BLaER1 treated with 17β-estradiol and CSF1 and Interleukin-3, amounts not matched to agents 10 nM and 100 nM (cell line): ENCODE data around the gene BICDL1.
"Not testable (repeated sequence)": the region's sequence is repeated elsewhere in the genome, so short reads cannot be mapped to it uniquely, and the experiment has no call there.

Source experiments
- H3K27ac ChIP-seq, 11 experiments: shearing (Covaris generic); formaldehyde crosslinking; 2 replicates each; pipeline ENCODE4 v1.8.1; 2022
- H3K27me3 ChIP-seq, 11 experiments: shearing (Covaris generic); formaldehyde crosslinking; 2 replicates each; pipeline ENCODE4 v1.8.1; 2022
- H3K36me3 ChIP-seq, 11 experiments: shearing (Covaris generic); formaldehyde crosslinking; 2 replicates each; pipeline ENCODE4 v1.8.1; 2022
- H3K4me1 ChIP-seq, 10 experiments: shearing (Covaris generic); formaldehyde crosslinking; 2 replicates each; pipeline ENCODE4 v1.8.1; 2022
- H3K4me2 ChIP-seq, 11 experiments: shearing (Covaris generic); formaldehyde crosslinking; 2 replicates each; pipeline ENCODE4 v1.8.1; 2022
- H3K4me3 ChIP-seq, 10 experiments: shearing (Covaris generic); formaldehyde crosslinking; 2 replicates each; pipeline ENCODE4 v1.8.1; 2022
- H3K9ac ChIP-seq, 11 experiments: shearing (Covaris generic); formaldehyde crosslinking; 2 replicates each; pipeline ENCODE4 v1.8.1; 2022
- H3K9me3 ChIP-seq, 11 experiments: shearing (Covaris generic); formaldehyde crosslinking; replicated peaks in 1 of 11; 2 replicates each; pipeline ENCODE4 v1.8.1; 2022
- H4K20me1 ChIP-seq, 11 experiments: shearing (Covaris generic); formaldehyde crosslinking; 2 replicates each; pipeline ENCODE4 v1.8.1; 2022
- Cebpa-rat ChIP-seq, 11 experiments: shearing (Covaris generic); IDR thresholded peaks; 2 replicates each; pipeline ENCODE4 v1.8.1; 2022

The BICDL1 gene

GRCh38 chr12:120039711-120040110 is 50.7 kb downstream of the BICDL1 start:
- H3K9ac ChIP-seq: no peak overlapping the region
- H3K4me3 ChIP-seq: no peak overlapping the region
- no peaks in the 10 kb centered on the region for H3K27me3 ChIP-seq
- H3K9me3 ChIP-seq: no peaks in the 10 kb centered on the region
- H3K4me1 ChIP-seq: no peaks in the 10 kb centered on the region
- H3K36me3 ChIP-seq: no peaks in the 10 kb centered on the region
- H3K4me2 ChIP-seq: no peak overlapping the region
- no peaks in the 10 kb centered on the region for H4K20me1 ChIP-seq
- no peak overlapping the region for H3K27ac ChIP-seq
- TF ChIP-seq Cebpa-rat (IDR thresholded peaks at IDR 0.05): no peak

GRCh38 chr12:120041386-120042231 is 52.6 kb downstream of the BICDL1 start:
- no peak overlapping the region for H3K9ac ChIP-seq
- no peaks in the 10 kb centered on the region for H4K20me1 ChIP-seq
- no peaks in the 10 kb centered on the region for H3K27me3 ChIP-seq
- H3K4me1 ChIP-seq: no peaks in the 10 kb centered on the region
- no peak overlapping the region for H3K4me3 ChIP-seq
- TF ChIP-seq Cebpa-rat (IDR thresholded peaks at IDR 0.05): no peak
- H3K27ac ChIP-seq: no peak overlapping the region
- no peak overlapping the region for H3K4me2 ChIP-seq
- H3K36me3 ChIP-seq: no peaks in the 10 kb centered on the region
- H3K9me3 ChIP-seq: no peaks in the 10 kb centered on the region

GRCh38 chr12:120045367-120045766 is 56.3 kb downstream of the BICDL1 start:
- not testable (repeated sequence) for H4K20me1 ChIP-seq, H3K4me1 ChIP-seq, H3K9ac ChIP-seq, H3K27ac ChIP-seq, H3K36me3 ChIP-seq, H3K4me2 ChIP-seq, H3K27me3 ChIP-seq, H3K4me3 ChIP-seq, H3K9me3 ChIP-seq

- Histone ChIP-seq H3K9ac (no peak overlapping the region), H3K27ac (no peak overlapping the region), H3K4me3 (no peak overlapping the region), H3K4me2 (no peak overlapping the region), H3K27me3 (no peaks in the 10 kb centered on the region), H4K20me1 (no peaks in the 10 kb centered on the region), H3K4me1 (no peaks in the 10 kb centered on the region), H3K36me3 (no peaks in the 10 kb centered on the region), H3K9me3 (no peaks in the 10 kb centered on the region)
- no peak for TF ChIP-seq Cebpa-rat (IDR thresholded peaks at IDR 0.05)
These were observed 58.0 kb downstream of the BICDL1 start for GRCh38 chr12:120047072-120047471.

GRCh38 chr12:120048263-120048662 is 59.2 kb downstream of the BICDL1 start:
- Histone ChIP-seq H3K4me1 (no peaks in the 10 kb centered on the region), H3K27me3 (no peaks in the 10 kb centered on the region), H4K20me1 (no peaks in the 10 kb centered on the region), H3K9ac (no peak overlapping the region), H3K36me3 (no peaks in the 10 kb centered on the region), H3K27ac (no peak overlapping the region), H3K4me2 (no peak overlapping the region), H3K4me3 (no peak overlapping the region), H3K9me3 (no peaks in the 10 kb centered on the region)
- no peak for TF ChIP-seq Cebpa-rat (IDR thresholded peaks at IDR 0.05)

GRCh38 chr12:120049426-120049825 is 60.4 kb downstream of the BICDL1 start:
- Histone ChIP-seq H4K20me1 (no peaks in the 10 kb centered on the region), H3K36me3 (no peaks in the 10 kb centered on the region), H3K9me3 (no peaks in the 10 kb centered on the region), H3K9ac (no peak overlapping the region), H3K27ac (no peak overlapping the region), H3K4me3 (no peak overlapping the region), H3K4me2 (no peak overlapping the region), H3K27me3 (no peaks in the 10 kb centered on the region), H3K4me1 (no peaks in the 10 kb centered on the region)
- no peak for TF ChIP-seq Cebpa-rat (IDR thresholded peaks at IDR 0.05)

GRCh38 chr12:120051535-120051934 is 62.5 kb downstream of the BICDL1 start:
- H3K4me2 ChIP-seq: no peak overlapping the region
- peaks cover 0 to 10% (median 0%) of the 10 kb centered on the region in 10 experiments; a peak in 5 of 20 replicates for H3K4me1 ChIP-seq
- H3K36me3 ChIP-seq: no peaks in the 10 kb centered on the region
- no peaks in the 10 kb centered on the region for H3K27me3 ChIP-seq
- H3K27ac ChIP-seq: no peak overlapping the region
- H3K9me3 ChIP-seq: no peaks in the 10 kb centered on the region
- no peak overlapping the region for H3K4me3 ChIP-seq
- H4K20me1 ChIP-seq: no peaks in the 10 kb centered on the region
- TF ChIP-seq Cebpa-rat (IDR thresholded peaks at IDR 0.05): no peak
- no peak overlapping the region for H3K9ac ChIP-seq

GRCh38 chr12:120054293-120054692 is 65.3 kb downstream of the BICDL1 start:
- H3K4me3 ChIP-seq: no peak overlapping the region
- H3K4me1 ChIP-seq: peaks cover 0 to 10% (median 0%) of the 10 kb centered on the region in 10 experiments; a peak in 5 of 20 replicates
- H3K36me3 ChIP-seq: no peaks in the 10 kb centered on the region
- no peaks in the 10 kb centered on the region for H3K27me3 ChIP-seq
- no peaks in the 10 kb centered on the region; a peak in 1 of 22 replicates for H4K20me1 ChIP-seq
- H3K9me3 ChIP-seq: no peaks in the 10 kb centered on the region
- H3K9ac ChIP-seq: no peak overlapping the region
- no peak overlapping the region for H3K4me2 ChIP-seq
- no peak for TF ChIP-seq Cebpa-rat (IDR thresholded peaks at IDR 0.05)
- no peak overlapping the region for H3K27ac ChIP-seq

GRCh38 chr12:120055231-120056000 is 66.4 kb downstream of the BICDL1 start:
- TF ChIP-seq Cebpa-rat (IDR thresholded peaks at IDR 0.05): 0 out of 22 replicates have a peak, but pooled peaks of 1 of the 11 experiments have one; percentile 31
- no peaks in the 10 kb centered on the region for H3K36me3 ChIP-seq
- no peaks in the 10 kb centered on the region for H3K9me3 ChIP-seq
- H3K27ac ChIP-seq: no peak overlapping the region
- H4K20me1 ChIP-seq: no peaks in the 10 kb centered on the region; a peak in 1 of 22 replicates
- H3K4me1 ChIP-seq: peaks cover 0 to 10% (median 0%) of the 10 kb centered on the region in 10 experiments; a peak in 5 of 20 replicates
- no peak overlapping the region for H3K9ac ChIP-seq
- H3K4me2 ChIP-seq: 0 out of 22 replicates have a peak overlapping the region, but pooled peaks of 1 of the 11 experiments have one; percentile 2
- H3K4me3 ChIP-seq: no peak overlapping the region
- H3K27me3 ChIP-seq: no peaks in the 10 kb centered on the region
